Stimulated activated CD8-positive, alpha-beta memory T cell treated with anti-CD3 and anti-CD28 coated beads, Interleukin-7, amount 100 ng/mL, for 24 hours (primary cell): ENCODE data around the gene USP49.

Experiments used
- DNase-seq: peaks from one replicate; pipeline ENCODE4 v3.0.0-alpha.2; 2020; ENCODE audit warnings: low read depth

USP49 gene

GRCh38 chr6:41757271-41757670 is 137.9 kb downstream of the USP49 start:
- no peak for DNase-seq

GRCh38 chr6:41756354-41756753 is 138.8 kb downstream of the USP49 start:
- DNase-seq, result no peak

- no peak for DNase-seq
Measured at GRCh38 chr6:41755895-41756294, 139.3 kb downstream of the USP49 start.

- no peak for DNase-seq
Measured at GRCh38 chr6:41750374-41750773, 144.8 kb downstream of the USP49 start.

GRCh38 chr6:41748542-41748941 is 146.6 kb downstream of the USP49 start:
- DNase-seq, result no peak

GRCh38 chr6:41748102-41748477 is 147.1 kb downstream of the USP49 start:
- no peak for DNase-seq

GRCh38 chr6:41747256-41748101 is 147.7 kb downstream of the USP49 start, which contains the start of gene PGC:
PGC (minus strand) TSS chr6:41747397; CDS start chr6:41747334, 63 bp downstream.
- no peak for DNase-seq

- DNase-seq, result no peak
Measured at GRCh38 chr6:41746107-41746506, 149.1 kb downstream of the USP49 start.

- no peak for DNase-seq
Measured at GRCh38 chr6:41744236-41744787, 150.9 kb downstream of the USP49 start.

GRCh38 chr6:41743406-41744235 is 151.6 kb downstream of the USP49 start:
- DNase-seq, result no peak

- DNase-seq, result no peak
Measured at GRCh38 chr6:41741625-41742490, 153.3 kb downstream of the USP49 start.

- no peak for DNase-seq
Measured at GRCh38 chr6:41740366-41741162, 154.6 kb downstream of the USP49 start.
